Dendritic cell treated with granulocyte-macrophage colony-stimulating factor and Interleukin-4, amounts not matched to agents 40 ng/mL and 50 ng/mL, for 4 days (primary cell): ENCODE results near the gene AMPD2.

ENCODE experiments used
- H3K27ac Mint-ChIP-seq: one replicate; pipeline ENCODE4 v1.8.0; 2022; ENCODE audit warnings: mild to moderate bottlenecking, mixed read lengths
- H3K27me3 Mint-ChIP-seq: one replicate; pipeline ENCODE4 v1.8.0; 2022; ENCODE audit warnings: mild to moderate bottlenecking, mixed read lengths
- H3K36me3 Mint-ChIP-seq: one replicate; pipeline ENCODE4 v1.8.0; 2022; ENCODE audit warnings: low read depth, mixed read lengths
- H3K4me1 Mint-ChIP-seq: one replicate; pipeline ENCODE4 v1.8.0; 2022; ENCODE audit warnings: low read depth, mixed read lengths
- H3K4me3 Mint-ChIP-seq: one replicate; pipeline ENCODE4 v1.8.0; 2022; ENCODE audit warnings: mild to moderate bottlenecking, moderate library complexity, mixed read lengths
- H3K9me3 Mint-ChIP-seq: one replicate; pipeline ENCODE4 v1.8.0; 2022; ENCODE audit warnings: mixed read lengths
- intact Hi-C: fragments of 100-400 bp; cut with micrococcal nuclease; formaldehyde crosslinking; loops from one replicate; pipeline ENCODE4 v1.15.0; 2022

The AMPD2 gene

DNA sequence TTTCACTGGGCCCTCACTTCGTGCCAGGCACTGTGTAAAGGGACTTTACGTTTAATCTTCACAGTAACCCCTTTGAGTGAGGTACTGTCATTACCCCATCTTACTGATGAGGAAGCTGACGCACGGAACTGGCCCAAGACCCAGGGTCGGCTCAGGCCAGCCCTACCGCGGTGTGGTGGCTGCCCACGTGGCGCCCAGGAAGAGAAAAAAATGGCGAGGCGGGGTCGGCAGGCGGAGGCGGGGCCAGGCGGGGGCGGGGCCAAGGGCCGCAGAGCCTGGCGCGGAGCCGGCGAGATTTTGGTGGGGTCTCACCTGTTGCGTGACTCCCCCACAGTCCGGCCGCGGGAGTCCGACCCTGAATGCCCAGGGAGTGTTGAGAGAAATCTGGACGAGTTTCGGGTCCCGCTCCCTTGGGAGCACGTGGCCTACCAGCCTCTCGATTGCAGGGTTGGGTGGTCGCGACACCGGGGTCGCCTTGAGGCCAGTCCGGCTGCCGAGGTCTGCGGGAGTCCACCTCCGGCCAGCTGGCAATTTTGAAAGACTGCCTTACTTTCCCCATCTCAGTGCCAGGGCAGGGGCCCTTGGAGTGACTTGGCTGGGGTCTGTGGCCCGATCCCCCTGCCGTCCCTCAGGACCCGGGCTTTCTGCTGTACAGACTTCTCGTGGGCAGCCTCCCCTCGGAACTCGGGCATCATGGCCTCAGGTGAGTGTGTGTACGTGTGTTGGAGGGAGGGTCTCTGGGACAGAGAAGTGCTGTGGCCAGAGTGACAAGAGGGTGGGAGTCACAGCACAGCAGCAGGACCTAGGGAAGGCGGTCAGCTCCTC is at the start of gene AMPD2, which contains the start of gene GNAT2:
Gene AMPD2 (plus strand): TSS at position 262 of the 825 bp plus-strand sequence. CDS start 1,339 bp downstream, outside the sequence.
Gene GNAT2 (minus strand): TSS at position 41 of the 825 bp plus-strand sequence. CDS start 6,746 bp downstream, outside the sequence.
- Mint-ChIP-seq H3K36me3 (peaks cover 30% of the 10 kb centered on the region), H3K9me3 (no peaks in the 10 kb centered on the region), H3K27ac (peak within 1 kb of the TSS; percentile 91), H3K27me3 (no peaks in the 10 kb centered on the region), H3K4me1 (peaks cover 93% of the 10 kb centered on the region), H3K4me3 (peak within 1 kb of the TSS; percentile 94)
- intact Hi-C loops: loop anchor here (2.0 kb wide), 1 partner anchor 71 kb away; the partner anchor contains the start of gene GNAI3

DNA sequence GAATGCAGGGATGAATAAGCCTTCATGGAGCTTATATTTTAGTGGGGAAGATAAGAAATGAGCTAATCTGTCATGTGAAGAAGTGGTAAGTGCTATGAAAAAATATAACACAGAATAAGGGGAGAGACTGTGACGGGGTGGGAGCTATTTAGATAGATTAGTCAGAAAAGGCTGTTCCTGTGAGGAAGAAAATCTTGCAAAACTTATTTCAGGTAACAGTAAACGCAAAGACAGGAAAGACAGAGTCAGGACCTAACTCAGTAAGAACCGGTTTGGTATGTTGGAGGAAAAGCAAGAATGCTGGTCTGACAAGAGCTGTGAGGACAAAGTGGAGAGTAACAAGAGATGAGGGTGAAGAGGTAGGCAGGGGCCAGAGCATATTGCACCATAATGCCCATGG is 49.2 kb upstream of the AMPD2 start:
- H3K36me3 Mint-ChIP-seq: peaks cover 11% of the 10 kb centered on the region
- intact Hi-C loops: no loop called here
- H3K9me3 Mint-ChIP-seq: no peaks in the 10 kb centered on the region
- H3K4me3 Mint-ChIP-seq: no peak overlapping the region
- H3K4me1 Mint-ChIP-seq: peaks cover 33% of the 10 kb centered on the region
- no peak overlapping the region for H3K27ac Mint-ChIP-seq
- H3K27me3 Mint-ChIP-seq: no peaks in the 10 kb centered on the region

DNA sequence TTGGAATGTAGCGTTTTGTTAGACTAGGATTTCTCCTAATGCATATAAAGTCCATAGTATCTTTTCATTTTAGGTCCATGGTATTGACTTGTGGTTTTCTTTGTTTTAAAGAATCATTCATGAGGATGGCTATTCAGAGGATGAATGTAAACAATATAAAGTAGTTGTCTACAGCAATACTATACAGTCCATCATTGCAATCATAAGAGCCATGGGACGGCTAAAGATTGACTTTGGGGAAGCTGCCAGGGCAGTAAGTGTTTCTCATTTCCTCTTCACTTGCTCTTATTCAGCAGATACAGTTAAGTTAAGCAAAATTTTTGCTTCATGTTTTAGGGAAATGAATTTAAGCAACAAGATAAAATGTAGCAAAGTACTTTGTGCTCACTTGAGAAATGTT is 45.9 kb upstream of the AMPD2 start:
- Mint-ChIP-seq H3K36me3 (peaks cover 43% of the 10 kb centered on the region), H3K9me3 (no peaks in the 10 kb centered on the region), H3K4me1 (peaks cover 39% of the 10 kb centered on the region), H3K4me3 (no peak overlapping the region), H3K27ac (peak overlapping the region; percentile 72), H3K27me3 (no peaks in the 10 kb centered on the region)
- intact Hi-C loops: no loop called here

DNA sequence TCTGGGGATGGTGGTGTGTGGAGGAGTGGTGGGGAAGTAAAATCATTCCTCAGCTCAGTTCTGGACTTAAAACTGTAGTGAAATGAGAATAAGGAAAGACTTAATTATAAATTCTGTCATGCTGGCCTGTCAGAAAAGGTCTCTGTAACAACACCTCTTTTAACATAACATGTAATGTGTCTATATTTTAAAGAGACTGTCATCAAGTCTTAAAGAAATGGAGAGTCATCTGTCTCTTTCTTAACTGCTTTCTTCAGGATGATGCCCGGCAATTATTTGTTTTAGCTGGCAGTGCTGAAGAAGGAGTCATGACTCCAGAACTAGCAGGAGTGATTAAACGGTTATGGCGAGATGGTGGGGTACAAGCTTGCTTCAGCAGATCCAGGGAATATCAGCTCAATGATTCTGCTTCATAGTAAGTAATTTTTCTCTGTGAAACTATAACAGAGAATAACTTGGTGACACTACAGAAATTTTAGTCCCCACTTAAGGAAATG is 40.6 kb upstream of the AMPD2 start:
- intact Hi-C loops: no loop called here
- Mint-ChIP-seq H3K9me3 (no peaks in the 10 kb centered on the region), H3K4me3 (no peak overlapping the region), H3K36me3 (peaks cover 93% of the 10 kb centered on the region), H3K27me3 (no peaks in the 10 kb centered on the region), H3K4me1 (peaks cover 27% of the 10 kb centered on the region), H3K27ac (peak overlapping the region; percentile 39)

DNA sequence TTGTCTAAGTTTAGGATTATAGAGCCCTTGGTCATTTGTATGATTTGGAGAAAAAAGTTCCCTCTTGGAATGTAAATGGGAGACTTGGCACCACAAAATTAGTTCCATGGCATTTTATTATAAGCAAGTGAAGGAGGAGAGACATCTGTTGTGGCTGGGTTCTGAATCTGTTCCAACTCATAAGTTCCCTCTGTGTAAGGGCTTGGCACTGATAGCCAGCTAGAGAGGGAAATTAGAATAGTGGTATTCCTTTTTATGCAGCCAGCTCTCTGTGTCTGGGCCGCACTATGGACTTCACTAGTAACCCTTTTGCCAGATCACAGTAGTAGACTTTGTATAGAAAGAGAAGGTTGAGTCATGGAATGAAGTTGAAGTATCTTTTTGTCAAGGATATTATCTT is 40.1 kb upstream of the AMPD2 start:
- peaks cover 98% of the 10 kb centered on the region for H3K36me3 Mint-ChIP-seq

DNA sequence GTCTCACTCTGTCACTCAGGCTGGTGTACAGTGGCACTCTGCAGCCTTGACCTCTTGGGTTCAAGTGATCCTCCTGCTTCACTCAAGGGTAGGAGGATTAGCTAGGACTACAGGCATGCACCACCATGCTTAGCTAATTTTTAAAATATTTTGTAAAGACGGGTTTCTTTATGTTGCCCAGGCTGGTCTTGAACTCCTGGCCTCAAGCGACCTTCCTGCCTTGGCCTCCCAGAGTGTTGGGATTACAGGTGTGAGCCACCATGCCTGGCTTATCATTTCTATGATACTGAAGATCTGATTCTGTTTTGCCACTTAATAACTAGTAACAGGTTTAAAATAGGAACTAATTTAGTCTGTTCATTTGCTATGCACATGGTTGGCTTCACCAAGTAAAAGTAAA is 37.6 kb upstream of the AMPD2 start:
- Mint-ChIP-seq H3K36me3 (peaks cover 95% of the 10 kb centered on the region), H3K27me3 (no peaks in the 10 kb centered on the region), H3K4me1 (peaks cover 5% of the 10 kb centered on the region), H3K27ac (no peak overlapping the region), H3K9me3 (no peaks in the 10 kb centered on the region), H3K4me3 (no peak overlapping the region)
- intact Hi-C loops: no loop called here

More for the DNA sequence above, 40.1 kb upstream of the AMPD2 start:
- Mint-ChIP-seq H3K4me3 (no peak overlapping the region), H3K27me3 (no peaks in the 10 kb centered on the region), H3K4me1 (peaks cover 27% of the 10 kb centered on the region), H3K27ac (no peak overlapping the region), H3K9me3 (no peaks in the 10 kb centered on the region)
- intact Hi-C loops: no loop called here

DNA sequence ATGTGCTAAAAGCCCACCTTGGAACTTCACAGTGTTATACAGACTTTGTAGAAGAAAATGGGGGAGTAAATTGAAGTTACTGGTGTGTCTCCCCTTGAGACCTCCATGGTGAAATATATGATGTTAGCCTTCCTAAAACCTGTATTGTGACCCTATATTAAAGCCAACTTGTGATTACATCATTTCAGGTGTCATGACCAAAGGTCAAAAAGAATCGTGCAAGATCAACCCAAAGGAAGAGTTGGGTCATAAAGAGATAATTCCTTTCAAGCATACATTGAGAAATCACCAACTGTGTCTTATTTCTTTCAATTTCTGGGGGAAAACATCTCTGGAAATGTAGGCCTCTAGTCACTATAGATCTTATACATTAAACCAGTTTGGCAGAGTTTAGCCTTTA is 34.9 kb upstream of the AMPD2 start:
- Mint-ChIP-seq H3K36me3 (peaks cover 95% of the 10 kb centered on the region), H3K27ac (no peak overlapping the region), H3K27me3 (no peaks in the 10 kb centered on the region), H3K4me1 (peaks cover 6% of the 10 kb centered on the region), H3K9me3 (no peaks in the 10 kb centered on the region), H3K4me3 (no peak overlapping the region)
- intact Hi-C loops: loop anchor here (5.0 kb wide), 1 partner anchor 37 kb away; the partner anchor contains the start of gene GNAI3

DNA sequence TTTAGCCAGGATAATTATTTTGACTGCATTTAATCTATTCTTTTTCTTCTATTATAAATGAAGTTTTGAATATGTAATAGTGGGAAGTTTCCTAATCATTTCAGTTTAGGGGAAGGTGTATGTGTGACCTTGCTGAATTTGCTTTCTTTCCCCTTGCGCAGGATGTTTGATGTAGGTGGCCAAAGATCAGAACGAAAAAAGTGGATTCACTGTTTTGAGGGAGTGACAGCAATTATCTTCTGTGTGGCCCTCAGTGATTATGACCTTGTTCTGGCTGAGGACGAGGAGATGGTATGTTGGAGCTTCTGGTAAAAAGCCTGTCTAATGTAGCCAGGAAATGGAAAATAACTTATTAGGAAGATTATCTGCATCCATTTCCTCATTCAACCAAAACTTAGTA is 33.6 kb upstream of the AMPD2 start:
- no peaks in the 10 kb centered on the region for H3K27me3 Mint-ChIP-seq
- peaks cover 97% of the 10 kb centered on the region for H3K36me3 Mint-ChIP-seq
- no peak overlapping the region for H3K4me3 Mint-ChIP-seq
- intact Hi-C loops: loop anchor here (5.0 kb wide), 1 partner anchor 39 kb away; the partner anchor contains the start of gene GNAI3
- no peaks in the 10 kb centered on the region for H3K9me3 Mint-ChIP-seq
- peaks cover 6% of the 10 kb centered on the region for H3K4me1 Mint-ChIP-seq
- no peak overlapping the region for H3K27ac Mint-ChIP-seq

DNA sequence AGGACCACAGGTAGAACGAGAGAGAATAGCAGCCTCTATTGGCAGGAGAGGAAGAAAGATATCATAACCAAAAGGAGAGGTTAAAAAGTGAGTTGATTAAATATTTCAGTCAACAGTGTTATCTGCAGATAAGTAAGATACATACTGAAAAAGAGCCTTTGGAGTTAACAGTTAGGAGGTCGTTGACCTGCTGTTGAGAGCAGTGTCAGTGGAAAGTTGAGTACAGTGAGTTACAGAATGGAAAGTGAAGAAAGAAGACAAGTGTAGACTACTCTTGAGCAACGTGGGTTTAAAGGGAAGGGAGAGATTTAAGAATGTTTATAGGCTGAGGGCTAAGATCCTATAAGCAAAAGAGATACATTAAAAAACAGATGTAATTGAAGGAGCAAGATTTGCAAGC is 30.5 kb upstream of the AMPD2 start:
- Mint-ChIP-seq H3K27me3 (no peaks in the 10 kb centered on the region), H3K4me1 (peaks cover 6% of the 10 kb centered on the region), H3K4me3 (no peak overlapping the region), H3K27ac (no peak overlapping the region), H3K9me3 (no peaks in the 10 kb centered on the region), H3K36me3 (peaks cover 95% of the 10 kb centered on the region)
- intact Hi-C loops: loop anchor here (5.0 kb wide), 1 partner anchor 42 kb away; the partner anchor contains the start of gene GNAI3

DNA sequence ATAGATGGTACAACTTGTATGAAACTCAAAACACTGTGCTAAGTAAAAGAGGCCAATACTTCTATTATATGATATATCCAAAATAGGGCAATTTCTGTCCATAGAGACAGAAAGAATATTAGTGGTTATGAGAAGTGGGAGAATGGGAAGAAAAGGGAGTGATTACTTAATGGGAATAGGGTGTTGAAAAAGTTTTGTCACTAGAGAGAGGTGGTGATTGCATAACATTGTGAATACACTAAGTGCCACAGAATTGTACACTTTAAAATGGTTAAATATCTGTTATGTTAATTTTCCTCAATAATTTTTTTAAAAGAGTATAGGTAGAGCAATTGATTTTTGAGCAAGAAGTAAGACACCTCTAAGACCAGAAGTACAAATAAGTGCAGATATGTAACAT is 30.0 kb upstream of the AMPD2 start:
- H3K27me3 Mint-ChIP-seq: no peaks in the 10 kb centered on the region
- no peaks in the 10 kb centered on the region for H3K9me3 Mint-ChIP-seq
- intact Hi-C loops: loop anchor here (5.0 kb wide), 1 partner anchor 42 kb away; the partner anchor contains the start of gene GNAI3
- peaks cover 6% of the 10 kb centered on the region for H3K4me1 Mint-ChIP-seq
- H3K27ac Mint-ChIP-seq: no peak overlapping the region
- H3K36me3 Mint-ChIP-seq: peaks cover 95% of the 10 kb centered on the region
- no peak overlapping the region for H3K4me3 Mint-ChIP-seq

DNA sequence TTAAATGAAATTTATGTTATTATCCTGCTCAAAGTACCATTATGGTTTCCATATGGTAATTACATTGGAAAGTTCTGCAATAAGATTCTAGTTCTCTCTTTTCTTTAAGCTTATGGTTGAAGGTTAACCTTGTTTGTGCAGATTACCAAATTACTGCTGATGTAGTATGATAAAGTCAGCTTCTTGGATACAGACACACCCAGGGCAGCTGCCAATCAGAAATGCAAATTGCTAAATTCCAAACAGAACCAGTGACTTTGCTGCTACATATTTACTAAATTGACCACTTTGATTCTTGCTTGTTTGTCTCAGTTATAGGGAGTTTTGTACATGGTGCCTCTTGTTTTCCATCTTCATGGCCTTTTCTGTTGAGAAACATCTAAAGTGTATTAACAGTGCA is 26.7 kb upstream of the AMPD2 start:
- peaks cover 85% of the 10 kb centered on the region for H3K36me3 Mint-ChIP-seq
- H3K27me3 Mint-ChIP-seq: no peaks in the 10 kb centered on the region
- intact Hi-C loops: no loop called here
- no peaks in the 10 kb centered on the region for H3K9me3 Mint-ChIP-seq
- H3K4me1 Mint-ChIP-seq: peaks cover 6% of the 10 kb centered on the region
- H3K27ac Mint-ChIP-seq: no peak overlapping the region
- no peak overlapping the region for H3K4me3 Mint-ChIP-seq

DNA sequence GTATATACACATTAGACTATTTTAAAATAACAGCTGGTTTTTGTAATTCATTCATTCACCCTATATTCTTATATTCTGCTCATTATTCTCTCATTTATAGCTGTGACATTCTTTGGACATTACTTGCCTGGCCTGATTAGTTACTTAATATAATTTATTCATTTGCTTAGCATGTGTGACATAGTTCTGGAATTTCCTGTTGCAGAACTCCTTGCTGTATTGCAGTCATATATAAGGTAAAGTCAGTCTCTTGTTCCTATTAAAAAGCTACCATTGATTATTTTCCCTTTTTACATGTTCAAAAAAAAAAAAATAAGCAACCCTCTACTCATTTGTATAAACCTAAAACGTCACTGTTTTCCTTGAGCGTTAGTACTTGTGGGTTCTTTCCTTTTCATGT is 24.1 kb upstream of the AMPD2 start:
- H3K27me3 Mint-ChIP-seq: no peaks in the 10 kb centered on the region
- intact Hi-C loops: no loop called here
- H3K36me3 Mint-ChIP-seq: peaks cover 79% of the 10 kb centered on the region
- no peaks in the 10 kb centered on the region for H3K4me1 Mint-ChIP-seq
- no peaks in the 10 kb centered on the region for H3K9me3 Mint-ChIP-seq
- no peak overlapping the region for H3K27ac Mint-ChIP-seq
- no peak overlapping the region for H3K4me3 Mint-ChIP-seq

DNA sequence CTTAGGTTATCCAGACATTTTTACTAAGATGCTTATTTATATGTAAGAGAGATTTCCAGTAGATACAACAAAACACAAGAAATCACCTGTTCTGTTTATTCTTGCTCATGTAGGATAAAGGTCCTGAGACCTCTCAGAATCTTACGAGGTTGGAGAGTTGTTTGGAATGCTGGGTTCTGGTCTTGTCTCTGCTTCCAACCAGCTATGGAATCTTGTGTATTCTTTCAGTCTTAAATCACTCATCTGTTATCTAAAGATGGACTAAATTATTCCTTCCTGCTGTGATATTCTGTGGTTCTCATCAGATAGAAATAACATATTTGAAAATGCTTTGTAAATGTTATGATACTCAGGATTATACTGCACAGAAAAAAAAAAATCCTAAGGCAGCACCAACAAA is 21.5 kb upstream of the AMPD2 start:
- H3K36me3 Mint-ChIP-seq: peaks cover 60% of the 10 kb centered on the region
- no peak overlapping the region for H3K27ac Mint-ChIP-seq
- H3K4me1 Mint-ChIP-seq: no peaks in the 10 kb centered on the region
- H3K4me3 Mint-ChIP-seq: no peak overlapping the region
- intact Hi-C loops: no loop called here
- no peaks in the 10 kb centered on the region for H3K9me3 Mint-ChIP-seq
- no peaks in the 10 kb centered on the region for H3K27me3 Mint-ChIP-seq

DNA sequence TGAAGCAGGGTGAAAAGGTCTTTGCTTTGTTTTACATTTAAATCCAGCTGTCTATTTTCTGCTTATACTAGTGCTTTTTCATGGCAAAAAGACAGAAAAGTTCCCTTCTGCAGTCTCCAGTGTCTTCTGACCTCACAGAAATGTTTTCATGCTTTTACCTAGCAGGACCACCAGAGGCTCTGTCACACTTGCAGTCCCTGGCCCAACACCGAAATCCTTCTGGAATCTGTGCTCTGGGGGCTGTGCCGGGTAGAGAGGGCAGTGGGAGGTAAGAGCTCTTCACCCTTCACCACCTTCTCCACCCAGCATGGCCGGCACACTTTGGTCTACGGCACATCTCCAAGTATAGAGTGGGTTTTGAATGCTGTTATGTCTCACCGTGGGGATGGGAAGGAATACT is 21.0 kb upstream of the AMPD2 start:
- Mint-ChIP-seq H3K4me1 (no peaks in the 10 kb centered on the region), H3K27ac (no peak overlapping the region), H3K36me3 (peaks cover 60% of the 10 kb centered on the region), H3K4me3 (no peak overlapping the region), H3K27me3 (no peaks in the 10 kb centered on the region), H3K9me3 (no peaks in the 10 kb centered on the region)
- intact Hi-C loops: no loop called here
